ENCODE measurements around the gene ALOX12B. TPM values are rescaled to one million over a fixed set of nuclear protein-coding genes. Genes with fewer than 3 reads are reported as not detected.

The ALOX12B gene
- total RNA-seq, 4 donors from 2014 or later: 0.76 to 34.6 (median 10.8) TPM

GRCh38 chr17:8074554-8074953, 13.0 kb downstream of the ALOX12B start:
- TF ChIP-seq POLR2A (IDR thresholded peaks at IDR 0.05): no peak
- TF ChIP-seq CTCF (IDR thresholded peaks at IDR 0.05): no peak
- peaks cover 0 to 95% (median 18%) of the 10 kb centered on the region in 4 donors for H3K27me3 ChIP-seq
- no peak overlapping the region for H3K27ac ChIP-seq
- no peak overlapping the region for H3K4me3 ChIP-seq
- DNase-seq: no peak
- 60 to 63% methylated on average over 7 of the region's 7 CpGs for WGBS, 2 donors
- intact Hi-C loops (cut with DNase I): no loop called here
- H3K36me3 ChIP-seq: no peaks in the 10 kb centered on the region
- H3K4me1 ChIP-seq: peaks cover 21 to 34% (median 23%) of the 10 kb centered on the region in 3 donors
- no peaks in the 10 kb centered on the region for H3K9me3 ChIP-seq

- TF ChIP-seq CTCF (IDR thresholded peaks at IDR 0.05): peak; percentile 76 to 93 (median 82)
- TF ChIP-seq POLR2A (IDR thresholded peaks at IDR 0.05): no peak
- Histone ChIP-seq H3K36me3 (no peaks in the 10 kb centered on the region), H3K4me1 (peaks cover 17 to 34% (median 22%) of the 10 kb centered on the region in 3 donors), H3K4me3 (peak overlapping the region in 3 of 4 donors; percentile 18 to 46 (median 23)), H3K27ac (no peak overlapping the region), H3K27me3 (peaks cover 0 to 88% (median 13%) of the 10 kb centered on the region in 4 donors), H3K9me3 (no peaks in the 10 kb centered on the region)
- 9 to 11% methylated on average over 12 to 13 of the region's 28 CpGs for WGBS, 2 donors
- DNase-seq: no peak
- intact Hi-C loops (cut with DNase I): no loop called here
These were observed 13.7 kb downstream of the ALOX12B start for GRCh38 chr17:8073627-8074484.

GRCh38 chr17:8072729-8073461, 14.6 kb downstream of the ALOX12B start:
- TF ChIP-seq CTCF (IDR thresholded peaks at IDR 0.05) (no peak), POLR2A (IDR thresholded peaks at IDR 0.05) (no peak)
- peaks cover 17 to 39% (median 22%) of the 10 kb centered on the region in 3 donors for H3K4me1 ChIP-seq
- 0 to 5% methylated on average over 13 to 18 of the region's 40 CpGs for WGBS, 2 donors
- intact Hi-C loops (cut with DNase I): no loop called here
- no peak overlapping the region for H3K27ac ChIP-seq
- H3K4me3 ChIP-seq: peak overlapping the region in 3 of 4 donors; percentile 18 to 46 (median 23)
- no peaks in the 10 kb centered on the region for H3K36me3 ChIP-seq
- no peak for DNase-seq
- peaks cover 0 to 78% (median 12%) of the 10 kb centered on the region in 4 donors for H3K27me3 ChIP-seq
- H3K9me3 ChIP-seq: no peaks in the 10 kb centered on the region

- 8% methylated on average over 17 of the region's 28 CpGs; no CpG with 5 or more reads in 1 of the 2 donors for WGBS, 2 donors
- H3K27me3 ChIP-seq: peaks cover 0 to 73% (median 12%) of the 10 kb centered on the region in 4 donors
- H3K36me3 ChIP-seq: no peaks in the 10 kb centered on the region
- H3K4me1 ChIP-seq: peaks cover 17 to 41% (median 22%) of the 10 kb centered on the region in 3 donors
- no peaks in the 10 kb centered on the region for H3K9me3 ChIP-seq
- no peak overlapping the region for H3K27ac ChIP-seq
- H3K4me3 ChIP-seq: peak overlapping the region in 1 of 4 donors; percentile 46
- intact Hi-C loops (cut with DNase I): no loop called here
- DNase-seq: no peak
- TF ChIP-seq CTCF (IDR thresholded peaks at IDR 0.05) (no peak), POLR2A (IDR thresholded peaks at IDR 0.05) (no peak)
These were observed 15.2 kb downstream of the ALOX12B start for GRCh38 chr17:8072341-8072728.

- Histone ChIP-seq H3K27me3 (peaks cover 0 to 64% (median 12%) of the 10 kb centered on the region in 4 donors), H3K27ac (no peak overlapping the region), H3K4me3 (no peak overlapping the region), H3K36me3 (no peaks in the 10 kb centered on the region), H3K4me1 (peaks cover 17 to 49% (median 22%) of the 10 kb centered on the region in 3 donors), H3K9me3 (no peaks in the 10 kb centered on the region)
- TF ChIP-seq POLR2A (IDR thresholded peaks at IDR 0.05): no peak
- TF ChIP-seq CTCF (IDR thresholded peaks at IDR 0.05): no peak
- intact Hi-C loops (cut with DNase I): no loop called here
- WGBS, 2 donors: 89% methylated on average over 5 to 11 of the region's 12 CpGs
- DNase-seq: no peak
These were observed 16.0 kb downstream of the ALOX12B start for GRCh38 chr17:8071496-8071895.

All from esophagus squamous epithelium (tissue), 5 donors.